ENCODE results near the gene SORL1. TPM values are rescaled to one million over a fixed set of nuclear protein-coding genes. Genes with fewer than 3 reads are reported as not detected.

Gene SORL1
- total and polyA plus RNA-seq, 2 of the 8 experiments (the other 6 are each of a cell fraction or from before 2014, with no cell fraction given), result 38.1 to 65.5 TPM

DNA sequence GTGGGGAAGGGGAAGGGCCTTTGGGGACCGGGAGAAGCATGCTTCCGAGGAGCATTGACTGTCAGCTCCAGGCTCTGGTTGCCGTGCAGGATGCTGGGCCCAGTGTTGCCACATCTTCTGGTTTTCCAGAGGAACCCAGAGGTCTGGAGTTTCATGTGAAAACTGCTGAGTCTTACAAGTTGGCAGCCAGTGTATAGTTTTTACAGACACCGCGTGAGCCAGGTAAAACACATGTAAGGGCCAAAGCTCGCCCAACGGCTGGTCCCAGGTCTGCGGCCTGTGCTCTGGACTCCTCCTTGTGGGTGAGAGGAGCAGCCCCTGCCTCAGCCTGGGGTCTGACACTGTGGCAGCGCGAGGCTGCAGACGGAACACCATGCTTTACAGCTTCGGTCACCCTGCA lies 19.1 kb downstream of the SORL1 start:
- H3K23ac ChIP-seq (ENCODE audit: insufficient read length), result no peak overlapping the region
- DNase-seq (ENCODE audit: low read depth in 1 of 2, low spot score in 2 of 2) (no peak), FAIRE-seq (no peak)
- no peak overlapping the region for H2AK5ac ChIP-seq (ENCODE audit: low read depth, low read length)
- peak overlapping the region; percentile 40 for H3K56ac ChIP-seq (replicated peaks; ENCODE audit: insufficient read length, low read depth, low read length)
- 83% methylated on average over 12 of the region's 12 CpGs; no CpG with 5 or more reads in 1 of the 2 experiments for WGBS, 2 experiments (ENCODE audit: extremely low coverage in 1 of 2, insufficient coverage in 1 of 2, insufficient read length in 1 of 2, insufficient replicate concordance in 2 of 2, low coverage in 1 of 2, low lambda C conversion rate in 2 of 2, missing lambda C conversion rate in 1 of 2)
- H4K5ac ChIP-seq (ENCODE audit: insufficient read length, low read depth, low read length), result no peak overlapping the region
- no peak overlapping the region for H2BK20ac ChIP-seq (ENCODE audit: low read length)
- CTCF ChIA-PET (ENCODE audit: partially characterized antibody), result interaction anchor here (1.1 to 1.4 kb wide), 3 partner anchors 12 to 14 kb away, joined by 3 read pairs; no protein-coding TSS in a partner anchor
- H3K4ac ChIP-seq (replicated peaks; ENCODE audit: insufficient read length, low read depth, low read length), result no peak overlapping the region
- TF ChIP-seq EZH2 (IDR thresholded peaks at IDR 0.05; ENCODE audit: low read depth, low read length, severe bottlenecking), result no peak
- TF ChIP-seq RAD21 (IDR thresholded peaks at IDR 0.05 in 1 of 2, conservative IDR thresholded peaks at IDR 0.05 in 1 of 2; ENCODE audit: low read depth in 2 of 2, low read length in 2 of 2), result peak in 1 of 2 experiments; percentile 10; a peak in 1 of 4 replicates
- no peak overlapping the region for H3K4me3 ChIP-seq (ENCODE audit: extremely low read depth in 1 of 4, insufficient read depth in 2 of 4, low read depth in 3 of 4, low read length in 4 of 4)
- POLR2A ChIA-PET (ENCODE audit: partially characterized antibody), result no interaction called here
- H3K4me1 ChIP-seq (replicated peaks in 1 of 4; ENCODE audit: control insufficient read depth in 3 of 4, insufficient read depth in 4 of 4, low read length in 3 of 4), result peaks cover 8 to 16% (median 12%) of the 10 kb centered on the region in 4 experiments
- H3K18ac ChIP-seq (ENCODE audit: extremely low read depth, low read length), result no peak overlapping the region
- no peaks in the 10 kb centered on the region for H3K23me2 ChIP-seq (ENCODE audit: low read depth, low read length)
- H4K8ac ChIP-seq (ENCODE audit: extremely low read depth, insufficient read depth, low read length), result no peak overlapping the region
- peaks cover 0 to 2% of the 10 kb centered on the region in 2 experiments for H4K20me1 ChIP-seq (replicated peaks in 1 of 2; ENCODE audit: control insufficient read depth in 1 of 2, insufficient read depth in 2 of 2, low read length in 2 of 2)
- no peak overlapping the region for H4K91ac ChIP-seq (replicated peaks; ENCODE audit: insufficient read length, low read length)
- H2BK120ac ChIP-seq (replicated peaks; ENCODE audit: low read depth, low read length), result no peak overlapping the region
- H2AFZ ChIP-seq (ENCODE audit: low read length), result no peak overlapping the region
- H2BK5ac ChIP-seq (ENCODE audit: low read depth, low read length), result peak overlapping the region; percentile 53; the same call in 1 of the 2 replicates
- H3K27me3 ChIP-seq (replicated peaks in 1 of 4; ENCODE audit: control insufficient read depth in 3 of 4, extremely low read depth in 1 of 4, insufficient read depth in 3 of 4, low read length in 3 of 4), result no peaks in the 10 kb centered on the region
- no peak overlapping the region for H3K14ac ChIP-seq (ENCODE audit: insufficient read length)
- H2BK12ac ChIP-seq (ENCODE audit: low read depth, low read length), result no peak overlapping the region
- H3K9me3 ChIP-seq (ENCODE audit: insufficient read depth in 2 of 2, low read depth in 1 of 2, low read length in 1 of 2), result no peaks in the 10 kb centered on the region
- peaks cover 4% of the 10 kb centered on the region for H3K79me1 ChIP-seq (ENCODE audit: low read depth, low read length)
- H3K36me3 ChIP-seq (ENCODE audit: control insufficient read depth in 2 of 4, insufficient read depth in 4 of 4, low read length in 3 of 4), result peaks cover 4 to 10% (median 9%) of the 10 kb centered on the region in 4 experiments; a peak in 6 of 8 replicates
- no peak overlapping the region for H3K9ac ChIP-seq (replicated peaks in 1 of 4; ENCODE audit: extremely low read depth in 1 of 4, low read depth in 3 of 4, low read length in 3 of 4)
- H3K4me2 ChIP-seq (ENCODE audit: insufficient read depth in 1 of 2, low read depth in 2 of 2, low read length in 2 of 2), result no peak overlapping the region
- H2BK15ac ChIP-seq (ENCODE audit: low read length), result no peak overlapping the region
- peaks cover 3 to 61% of the 10 kb centered on the region in 2 experiments; a peak in 3 of 4 replicates for H3K79me2 ChIP-seq (ENCODE audit: control insufficient read depth in 1 of 2, insufficient read depth in 2 of 2, low read length in 2 of 2)
- H3K27ac ChIP-seq (ENCODE audit: low read depth, low read length), result no peak overlapping the region

All from H1 (cell line).